ENCODE results near the gene PZP.

PZP gene

GRCh38 chr12:9122091-9122609 lies 86.0 kb downstream of the PZP start:
- no peak for DNase-seq

GRCh38 chr12:9120487-9121184 lies 87.6 kb downstream of the PZP start:
- DNase-seq = no peak

- DNase-seq = no peak
Measured at GRCh38 chr12:9118158-9118557, 90.0 kb downstream of the PZP start.

- DNase-seq = no peak
Measured at GRCh38 chr12:9115731-9116559, 92.2 kb downstream of the PZP start, which contains the start of gene A2M. TSS of gene A2M (minus strand) at chr12:9115919. CDS start at chr12:9115849, 70 bp downstream.

GRCh38 chr12:9114946-9115345 lies 93.2 kb downstream of the PZP start:
- DNase-seq = no peak

- DNase-seq = no peak
Measured at GRCh38 chr12:9113987-9114309, 94.2 kb downstream of the PZP start.

GRCh38 chr12:9113296-9113986 lies 94.8 kb downstream of the PZP start:
- no peak for DNase-seq

GRCh38 chr12:9112076-9112853 lies 95.9 kb downstream of the PZP start:
- no peak for DNase-seq

GRCh38 chr12:9111525-9111924 lies 96.7 kb downstream of the PZP start:
- no peak for DNase-seq

- DNase-seq = no peak
Measured at GRCh38 chr12:9109737-9110491, 98.3 kb downstream of the PZP start.

- DNase-seq = no peak
Measured at GRCh38 chr12:9109213-9109522, 99.0 kb downstream of the PZP start.

GRCh38 chr12:9108504-9109212 lies 99.5 kb downstream of the PZP start:
- DNase-seq = no peak

GRCh38 chr12:9107542-9107873 lies 100.7 kb downstream of the PZP start:
- DNase-seq = no peak

GRCh38 chr12:9106610-9107541 lies 101.3 kb downstream of the PZP start:
- no peak for DNase-seq

GRCh38 chr12:9106067-9106466 lies 102.1 kb downstream of the PZP start:
- no peak for DNase-seq

GRCh38 chr12:9104767-9105423 lies 103.3 kb downstream of the PZP start:
- DNase-seq = no peak

GRCh38 chr12:9104087-9104486 lies 104.1 kb downstream of the PZP start:
- no peak for DNase-seq

- DNase-seq = no peak
Measured at GRCh38 chr12:9103050-9103849, 104.9 kb downstream of the PZP start.
